MM.1S (cell line): ENCODE measurements around the gene KCND3.

ENCODE experiments used
- DNase-seq: peaks from one replicate; pipeline ENCODE4 v3.0.0-alpha.2; 2015
- H2AFZ ChIP-seq: fragments of 300-600 bp; sonication (generic); 2 replicates; pipeline ENCODE4 v1.6.0; 2016; ENCODE audit warnings: antibody characterized with exemption, low read length
- H3F3A ChIP-seq: fragments of 300-600 bp; sonication (generic); 2 replicates; pipeline ENCODE4 v1.6.1; 2016; ENCODE audit warnings: mild to moderate bottlenecking, antibody characterized with exemption, low read length, moderate library complexity, mixed read lengths; ENCODE audit not compliant: insufficient read depth
- H3K27ac ChIP-seq: fragments of 300-600 bp; sonication (generic); 2 replicates; pipeline ENCODE4 v1.5.1; 2016; ENCODE audit warnings: mild to moderate bottlenecking, low read length
- H3K27me3 ChIP-seq: fragments of 300-600 bp; sonication (generic); replicated peaks from 2 replicates; pipeline ENCODE4 v1.6.0; 2016; ENCODE audit warnings: low read length; ENCODE audit not compliant: insufficient read depth
- H3K36me3 ChIP-seq: fragments of 300-600 bp; sonication (generic); replicated peaks from 2 replicates; pipeline ENCODE4 v1.6.1; 2016; ENCODE audit warnings: mild to moderate bottlenecking, low read length, mixed read lengths; ENCODE audit not compliant: insufficient read depth
- H3K4me1 ChIP-seq: fragments of 300-600 bp; sonication (generic); 2 replicates; pipeline ENCODE4 v1.6.1; 2016; ENCODE audit warnings: low read length, mixed read lengths
- H3K4me2 ChIP-seq: fragments of 300-600 bp; sonication (generic); 2 replicates; pipeline ENCODE4 v1.6.0; 2016; ENCODE audit warnings: low read depth, low read length
- H3K4me3 ChIP-seq: fragments of 300-600 bp; sonication (generic); 2 replicates; pipeline ENCODE4 v1.5.1; 2016; ENCODE audit warnings: low read length, mixed read lengths
- H3K79me2 ChIP-seq: fragments of 300-600 bp; sonication (generic); 2 replicates; pipeline ENCODE4 v1.6.1; 2016; ENCODE audit warnings: mixed run types, low read length, mixed read lengths
- H3K9ac ChIP-seq: fragments of 300-600 bp; sonication (generic); 2 replicates; pipeline ENCODE4 v1.6.1; 2016; ENCODE audit warnings: low read length, mixed read lengths
- H3K9me2 ChIP-seq: fragments of 300-600 bp; sonication (generic); replicated peaks from 2 replicates; pipeline ENCODE4 v1.6.1; 2016; ENCODE audit warnings: mild to moderate bottlenecking, low read length, mixed read lengths; ENCODE audit not compliant: insufficient read depth
- H3K9me3 ChIP-seq: fragments of 300-600 bp; sonication (generic); replicated peaks from 2 replicates; pipeline ENCODE4 v1.6.1; 2016; ENCODE audit warnings: mild to moderate bottlenecking, low read length, mixed read lengths; ENCODE audit not compliant: insufficient read depth
- H4K20me1 ChIP-seq: fragments of 300-600 bp; sonication (generic); 2 replicates; pipeline ENCODE4 v1.6.1; 2016; ENCODE audit warnings: mild to moderate bottlenecking, low read length, moderate library complexity, mixed read lengths; ENCODE audit not compliant: insufficient read depth
- EZH2 ChIP-seq: fragments of 300-600 bp; sonication (generic); optimal IDR thresholded peaks from 2 replicates; pipeline ENCODE3; 2017; ENCODE audit warnings: low read depth, mild to moderate bottlenecking, antibody characterized with exemption, low read length, mixed read lengths
- EZH2phosphoT487 ChIP-seq: fragments of 300-600 bp; sonication (generic); IDR thresholded peaks from 2 replicates; pipeline ENCODE4 v1.6.1; 2018; ENCODE audit warnings: antibody characterized with exemption, low read length
- TF ChIP-seq, protein P1 (sequence below): fragments of 300-600 bp; sonication (generic); IDR thresholded peaks from 2 replicates; pipeline ENCODE4 v1.5.1; 2016; ENCODE audit warnings: antibody characterized with exemption, low read length, mixed read lengths

The KCND3 gene

DNA sequence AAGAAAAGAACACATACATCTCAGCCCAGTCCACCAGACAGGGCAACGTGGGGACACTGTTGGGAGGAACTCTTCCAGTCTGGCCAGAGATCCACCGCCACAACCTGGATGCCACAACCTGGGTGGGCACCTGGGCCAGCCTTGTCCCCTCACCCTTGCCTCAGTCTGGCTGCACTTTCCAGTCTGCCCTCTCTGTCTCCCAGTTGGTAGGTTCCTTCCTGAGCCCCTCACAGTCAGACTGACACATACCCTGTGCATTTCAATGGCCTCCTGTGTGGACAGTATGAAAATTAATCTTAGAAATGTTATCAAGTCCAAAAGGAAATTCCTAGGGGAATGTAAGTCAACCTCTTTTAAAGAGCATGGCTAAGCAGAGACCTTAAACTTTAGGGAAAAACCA, 184.2 kb downstream of the KCND3 start:
- H3K9ac ChIP-seq, result no peak overlapping the region
- TF ChIP-seq EZH2phosphoT487 (no peak), EZH2 (no peak)
- TF ChIP-seq, protein P1, sequence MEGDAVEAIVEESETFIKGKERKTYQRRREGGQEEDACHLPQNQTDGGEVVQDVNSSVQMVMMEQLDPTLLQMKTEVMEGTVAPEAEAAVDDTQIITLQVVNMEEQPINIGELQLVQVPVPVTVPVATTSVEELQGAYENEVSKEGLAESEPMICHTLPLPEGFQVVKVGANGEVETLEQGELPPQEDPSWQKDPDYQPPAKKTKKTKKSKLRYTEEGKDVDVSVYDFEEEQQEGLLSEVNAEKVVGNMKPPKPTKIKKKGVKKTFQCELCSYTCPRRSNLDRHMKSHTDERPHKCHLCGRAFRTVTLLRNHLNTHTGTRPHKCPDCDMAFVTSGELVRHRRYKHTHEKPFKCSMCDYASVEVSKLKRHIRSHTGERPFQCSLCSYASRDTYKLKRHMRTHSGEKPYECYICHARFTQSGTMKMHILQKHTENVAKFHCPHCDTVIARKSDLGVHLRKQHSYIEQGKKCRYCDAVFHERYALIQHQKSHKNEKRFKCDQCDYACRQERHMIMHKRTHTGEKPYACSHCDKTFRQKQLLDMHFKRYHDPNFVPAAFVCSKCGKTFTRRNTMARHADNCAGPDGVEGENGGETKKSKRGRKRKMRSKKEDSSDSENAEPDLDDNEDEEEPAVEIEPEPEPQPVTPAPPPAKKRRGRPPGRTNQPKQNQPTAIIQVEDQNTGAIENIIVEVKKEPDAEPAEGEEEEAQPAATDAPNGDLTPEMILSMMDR, result no peak
- H3K27ac ChIP-seq, result no peak overlapping the region
- H3K9me3 ChIP-seq, result no peaks in the 10 kb centered on the region
- H2AFZ ChIP-seq, result no peak overlapping the region
- H4K20me1 ChIP-seq, result no peaks in the 10 kb centered on the region
- no peaks in the 10 kb centered on the region for H3F3A ChIP-seq
- no peak overlapping the region for H3K4me3 ChIP-seq
- DNase-seq, result no peak
- no peaks in the 10 kb centered on the region for H3K36me3 ChIP-seq
- no peak overlapping the region for H3K4me2 ChIP-seq
- H3K9me2 ChIP-seq, result no peaks in the 10 kb centered on the region
- no peaks in the 10 kb centered on the region for H3K79me2 ChIP-seq
- H3K27me3 ChIP-seq, result no peaks in the 10 kb centered on the region
- no peaks in the 10 kb centered on the region for H3K4me1 ChIP-seq

DNA sequence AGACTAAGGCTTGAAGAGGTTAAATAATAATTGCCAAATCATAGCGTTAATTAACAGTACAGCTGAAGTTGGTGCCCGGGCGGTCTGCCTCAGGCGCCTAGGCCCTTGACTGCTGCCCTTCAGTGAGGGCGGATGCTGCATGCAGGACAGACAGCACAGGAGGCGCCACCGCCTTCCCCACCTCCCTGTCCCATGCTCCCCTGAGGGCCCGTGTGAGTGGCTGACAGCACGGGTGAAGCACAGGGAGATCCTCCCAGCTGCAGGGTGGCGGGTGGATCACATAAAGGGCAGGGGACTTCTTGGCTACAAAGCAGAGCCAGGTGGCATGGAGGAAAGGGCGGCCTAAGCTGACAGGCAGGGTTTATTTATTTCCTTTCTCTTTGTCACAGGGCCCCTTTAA, 184.7 kb downstream of the KCND3 start:
- no peak overlapping the region for H3K4me3 ChIP-seq
- no peaks in the 10 kb centered on the region for H3K27me3 ChIP-seq
- no peaks in the 10 kb centered on the region for H3K9me2 ChIP-seq
- H2AFZ ChIP-seq, result no peak overlapping the region
- H3K9me3 ChIP-seq, result no peaks in the 10 kb centered on the region
- no peaks in the 10 kb centered on the region for H3K36me3 ChIP-seq
- H3K9ac ChIP-seq, result no peak overlapping the region
- H3K4me1 ChIP-seq, result no peaks in the 10 kb centered on the region
- DNase-seq, result no peak
- no peaks in the 10 kb centered on the region for H4K20me1 ChIP-seq
- H3F3A ChIP-seq, result no peaks in the 10 kb centered on the region
- no peaks in the 10 kb centered on the region for H3K79me2 ChIP-seq
- no peak for TF ChIP-seq EZH2
- TF ChIP-seq, protein P1, result no peak
- TF ChIP-seq EZH2phosphoT487, result no peak
- no peak overlapping the region for H3K4me2 ChIP-seq
- no peak overlapping the region for H3K27ac ChIP-seq

DNA sequence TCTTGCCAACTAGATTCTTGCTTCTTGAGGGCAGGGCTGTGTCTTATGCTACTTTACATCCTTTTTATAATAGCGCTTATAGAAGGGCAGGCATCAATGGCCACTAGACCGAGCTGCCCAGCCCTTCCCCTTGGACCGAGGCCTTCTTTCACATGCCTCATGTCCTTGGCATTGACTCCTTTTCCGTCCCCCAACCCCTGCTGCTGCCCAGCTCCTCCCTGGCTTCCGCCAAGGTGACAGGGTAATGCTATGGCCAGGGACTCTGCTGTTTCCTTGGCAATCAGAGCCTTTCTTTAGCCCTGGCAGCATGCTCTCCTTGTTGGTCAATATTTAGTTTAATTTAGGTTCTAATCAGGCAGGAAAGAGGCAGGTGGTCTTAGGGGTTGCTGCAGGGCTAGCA, 185.5 kb downstream of the KCND3 start:
- H2AFZ ChIP-seq, result no peak overlapping the region
- no peak overlapping the region for H3K27ac ChIP-seq
- H3K27me3 ChIP-seq, result no peaks in the 10 kb centered on the region
- no peaks in the 10 kb centered on the region for H3K36me3 ChIP-seq
- no peaks in the 10 kb centered on the region for H3K4me1 ChIP-seq
- H3K4me3 ChIP-seq, result no peak overlapping the region
- no peak for DNase-seq
- H3K79me2 ChIP-seq, result no peaks in the 10 kb centered on the region
- no peaks in the 10 kb centered on the region for H3K9me2 ChIP-seq
- H3K9ac ChIP-seq, result no peak overlapping the region
- H3F3A ChIP-seq, result no peaks in the 10 kb centered on the region
- TF ChIP-seq EZH2, result no peak
- TF ChIP-seq, protein P1, result no peak
- no peak for TF ChIP-seq EZH2phosphoT487
- no peaks in the 10 kb centered on the region for H4K20me1 ChIP-seq
- no peak overlapping the region for H3K4me2 ChIP-seq
- H3K9me3 ChIP-seq, result no peaks in the 10 kb centered on the region

DNA sequence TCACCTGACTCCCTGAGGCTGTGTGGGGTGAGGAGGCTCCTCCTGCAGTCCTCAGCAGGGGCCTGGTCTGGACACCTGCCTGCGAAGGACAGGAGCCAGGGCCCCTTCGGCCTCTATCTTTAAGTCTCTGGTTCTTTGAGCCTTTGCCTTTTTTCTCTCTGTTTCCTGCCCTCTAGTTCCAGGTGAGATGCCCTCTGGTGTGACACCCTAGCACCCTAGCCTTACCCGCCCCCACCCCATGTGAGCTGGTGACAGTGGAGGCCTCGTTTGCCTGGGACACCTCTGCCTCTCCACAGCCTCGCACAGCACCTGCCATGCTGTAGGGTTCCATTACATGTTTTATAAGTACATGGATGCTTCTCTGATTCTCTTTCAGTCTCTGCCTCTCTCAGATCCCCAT, 186.5 kb downstream of the KCND3 start:
- Histone ChIP-seq H3K4me2 (no peak overlapping the region), H3K9me3 (no peaks in the 10 kb centered on the region), H3F3A (no peaks in the 10 kb centered on the region), H3K9ac (no peak overlapping the region), H3K79me2 (no peaks in the 10 kb centered on the region), H3K36me3 (no peaks in the 10 kb centered on the region), H3K27ac (no peak overlapping the region), H3K4me3 (no peak overlapping the region), H4K20me1 (no peaks in the 10 kb centered on the region), H3K27me3 (no peaks in the 10 kb centered on the region), H3K4me1 (no peaks in the 10 kb centered on the region), H2AFZ (no peak overlapping the region), H3K9me2 (no peaks in the 10 kb centered on the region)
- DNase-seq, result no peak
- TF ChIP-seq EZH2, result no peak
- TF ChIP-seq, protein P1, result no peak
- no peak for TF ChIP-seq EZH2phosphoT487
